Stomach (tissue), 4 donors: ENCODE measurements around the gene MAGI1.

ENCODE experiments used
- CTCF ChIP-seq, 7 experiments: fragments of 450-650 bp in 4 of 7; fragments of 200-600 bp in 3 of 7; sonication (generic) in 3 of 7; IDR thresholded peaks; one replicate each; pipeline ENCODE4 v1.5.1; 2016 to 2019; ENCODE audit warnings: antibody characterized with exemption in 7 of 7, control low read depth in 2 of 7, mild to moderate bottlenecking in 1 of 7
- EP300 ChIP-seq: sonication (generic); formaldehyde crosslinking; IDR thresholded peaks from one replicate; pipeline ENCODE4 v1.6.1; 2017; ENCODE audit warnings: antibody characterized with exemption
- POLR2A ChIP-seq, 4 donors: fragments of 450-650 bp; IDR thresholded peaks; one replicate each; pipeline ENCODE4 v1.6.1; 2016; ENCODE audit warnings: antibody characterized with exemption in 4 of 4, control low read depth in 2 of 4, mild to moderate bottlenecking in 1 of 4, moderate library complexity in 1 of 4
- POLR2AphosphoS5 ChIP-seq, 3 donors: sonication (generic); formaldehyde crosslinking; IDR thresholded peaks; one replicate each; pipeline ENCODE4 v1.6.1; 2016; ENCODE audit warnings: antibody characterized with exemption in 3 of 3

GRCh38 chr3:65550137-65550536 lies 488.6 kb downstream of the MAGI1 start:
- TF ChIP-seq POLR2A (IDR thresholded peaks at IDR 0.05), result no peak
- TF ChIP-seq CTCF (IDR thresholded peaks at IDR 0.05), result no peak
- TF ChIP-seq POLR2AphosphoS5 (IDR thresholded peaks at IDR 0.05), result no peak
- TF ChIP-seq EP300, result no peak
